ENCODE data around the gene NOL8.

- TF ChIP-seq POLR2AphosphoS5 (IDR thresholded peaks at IDR 0.05) (no peak), CTCF (IDR thresholded peaks at IDR 0.05) (no peak)
These were observed 11.5 kb downstream of the NOL8 start for GRCh38 chr9:92313624-92314012.
